HepG2 (cell line): ENCODE results near the gene ZBTB20. TPM values are rescaled to one million over a fixed set of nuclear protein-coding genes. Genes with fewer than 3 reads are reported as not detected.

Experiments
- ATAC-seq: fragments of 200-7000 bp; cut with Tn5 transposase; 3 replicates; pipeline ENCODE4 v1.9.1; 2020; ENCODE audit warnings: mild to moderate bottlenecking, moderate library complexity
- BruUV-seq: library from RNA; stranded (reverse); fragments of 400-500 nt; replicated peaks from 2 replicates; lab custom pipeline; 2021; lab: Mats Ljungman, UMichigan
- CTCF ChIA-PET: fragments of 300-600 bp; formaldehyde crosslinking; extraction: SDS; loops from one replicate; lab custom pipeline; 2021; ENCODE audit warnings: low total read pairs, inconsistent platforms, low intra/inter-chr PET ratio; lab: Yijun Ruan, JAX
- POLR2A ChIA-PET: fragments of 350-600 bp; sonication (Branson Sonifier 250); formaldehyde crosslinking; loops from one replicate; lab custom pipeline; 2020; ENCODE audit warnings: antibody characterized with exemption, inconsistent platforms; lab: Yijun Ruan, JAX
- DNase-seq: peaks from one replicate; pipeline ENCODE4 v3.0.0-alpha.2; 2015; ENCODE audit warnings: low spot score
- FAIRE-seq: peaks from 3 replicates; lab custom pipeline; 2011; peaks lifted over from hg19 to GRCh38; lab: Jason Lieb, UNC
- H2AFZ ChIP-seq: one replicate; pipeline ENCODE4 v1.6.1; 2011; ENCODE audit warnings: low read length, inconsistent platforms
- H3K27ac ChIP-seq: fragments of 300-600 bp; 3 replicates; pipeline ENCODE4 v1.8.0; 2011; ENCODE audit warnings: mixed run types, mild to moderate bottlenecking, mixed read lengths, low read length, inconsistent platforms; ENCODE audit not compliant: insufficient read depth; ENCODE audit errors: extremely low read length
- H3K27me3 ChIP-seq, 2 experiments: fragments of 200-600 bp in 1 of 2; 2 replicates in 1 of 2; 3 replicates in 1 of 2; pipeline versions ENCODE4 v1.6.0 to v1.8.0; 2011; ENCODE audit warnings: low read length in 2 of 2, mild to moderate bottlenecking in 2 of 2, moderate library complexity in 2 of 2, inconsistent platforms in 1 of 2; ENCODE audit not compliant: insufficient read depth in 2 of 2, control insufficient read depth in 1 of 2
- H3K36me3 ChIP-seq, 2 experiments: fragments of 200-600 bp in 1 of 2; replicated peaks in 1 of 2; 2 replicates in 1 of 2; 3 replicates in 1 of 2; pipeline versions ENCODE4 v1.5.1 to v1.8.0; 2011; ENCODE audit warnings: low read length in 2 of 2, inconsistent platforms in 1 of 2; ENCODE audit not compliant: insufficient read depth in 2 of 2, control insufficient read depth in 1 of 2
- H3K4me1 ChIP-seq: 2 replicates; pipeline ENCODE4 v1.5.1; 2012; ENCODE audit warnings: low read length, inconsistent platforms; ENCODE audit not compliant: insufficient read depth
- H3K4me2 ChIP-seq: 2 replicates; pipeline ENCODE4 v1.6.0; 2011; ENCODE audit warnings: low read depth, low read length, inconsistent platforms
- H3K4me3 ChIP-seq, 3 experiments: fragments of 200-600 bp in 1 of 3; sonication (generic), shearing (Covaris generic) in 1 of 3; replicated peaks in 1 of 3; 2 replicates each; pipeline ENCODE4 v1.5.1; 2011 to 2016; ENCODE audit warnings: low read length in 3 of 3, inconsistent platforms in 2 of 3, low read depth in 2 of 3, mild to moderate bottlenecking in 2 of 3, control low read depth in 1 of 3, mixed read lengths in 1 of 3; ENCODE audit not compliant: insufficient read depth in 1 of 3
- H3K79me2 ChIP-seq: one replicate; pipeline ENCODE4 v1.6.1; 2011; ENCODE audit warnings: low read length, inconsistent platforms; ENCODE audit not compliant: insufficient read depth
- H3K9ac ChIP-seq: 2 replicates; pipeline ENCODE4 v1.6.0; 2011; ENCODE audit warnings: mild to moderate bottlenecking, low read depth, low read length, inconsistent platforms; ENCODE audit not compliant: insufficient read depth
- H3K9me3 ChIP-seq: 2 replicates; pipeline ENCODE4 v1.5.1; 2012; ENCODE audit warnings: mild to moderate bottlenecking, low read length
- H4K20me1 ChIP-seq: 2 replicates; pipeline ENCODE4 v1.6.0; 2011; ENCODE audit warnings: inconsistent platforms, mild to moderate bottlenecking, low read length, moderate library complexity; ENCODE audit not compliant: insufficient read depth
- DDIT3 ChIP-seq: sonication (generic); formaldehyde crosslinking; IDR thresholded peaks from 2 replicates; pipeline ENCODE4 v1.4.0; 2020; ENCODE audit warnings: mild to moderate bottlenecking, missing genetic modification reagents
- GRHL1 ChIP-seq: sonication (generic); formaldehyde crosslinking; conservative IDR thresholded peaks from 2 replicates; pipeline ENCODE4 v1.8.0; 2022; ENCODE audit warnings: missing genetic modification reagents
- MYNN ChIP-seq: sonication (generic); formaldehyde crosslinking; IDR thresholded peaks from 2 replicates; pipeline ENCODE4 v1.4.0; 2020; ENCODE audit warnings: mild to moderate bottlenecking, low read depth, missing genetic modification reagents
- NR1H2 ChIP-seq: sonication (generic); formaldehyde crosslinking; IDR thresholded peaks from 2 replicates; pipeline ENCODE4 v1.8.1; 2022; ENCODE audit warnings: low read depth, missing genetic modification reagents, borderline replicate concordance
- NRL ChIP-seq: sonication (generic); formaldehyde crosslinking; IDR thresholded peaks from 2 replicates; pipeline ENCODE4 v1.5.0; 2020; ENCODE audit warnings: missing genetic modification reagents, mild to moderate bottlenecking, moderate library complexity, borderline replicate concordance
- PAXIP1 ChIP-seq: sonication (generic); formaldehyde crosslinking; conservative IDR thresholded peaks from 2 replicates; pipeline ENCODE4 v1.4.0; 2020; ENCODE audit warnings: mild to moderate bottlenecking, missing genetic modification reagents, moderate library complexity
- SIN3B ChIP-seq: fragments of 150-350 bp; IDR thresholded peaks from 2 replicates; pipeline ENCODE4 v1.6.1; 2014; ENCODE audit warnings: low read length
- SUZ12 ChIP-seq: fragments of 150-350 bp; IDR thresholded peaks from 2 replicates; pipeline ENCODE4 v1.6.1; 2014; ENCODE audit warnings: low read depth, low read length
- USF2 ChIP-seq, 2 experiments: sonication (generic) in 1 of 2; formaldehyde crosslinking in 1 of 2; IDR thresholded peaks; 2 replicates each; pipeline versions ENCODE4 v1.5.1 to v1.6.1; 2011 to 2020; ENCODE audit warnings: borderline replicate concordance in 1 of 2, low read depth in 1 of 2, low read length in 1 of 2, mild to moderate bottlenecking in 1 of 2, missing genetic modification reagents in 1 of 2, moderate library complexity in 1 of 2
- ZBTB42 ChIP-seq: sonication (generic); formaldehyde crosslinking; IDR thresholded peaks from 2 replicates; pipeline ENCODE4 v1.5.0; 2020; ENCODE audit warnings: mild to moderate bottlenecking, missing genetic modification reagents
- ZNF280D ChIP-seq: sonication (generic); formaldehyde crosslinking; IDR thresholded peaks from 2 replicates; pipeline ENCODE4 v1.5.1; 2020; ENCODE audit warnings: mild to moderate bottlenecking, missing genetic modification reagents
- WGBS: methylation state at CpG from one replicate; pipeline ENCODE4 v1.1.6; 2017; ENCODE audit warnings: low lambda C conversion rate; 5-methylcytosine and 5-hydroxymethylcytosine counted together
- in situ Hi-C: cut with HindIII; loops from 2 replicates; pipeline ENCODE4 v1.10.0; 2017; ENCODE audit warnings: low pct_unique_long_range_greater_than_20kb; ENCODE audit not compliant: extremely low pct_ligation_motif_present
- intact Hi-C: fragments of 100-400 bp; cut with micrococcal nuclease; formaldehyde crosslinking; loops from one replicate; pipeline ENCODE4 v1.10.0; 2022; ENCODE audit not compliant: unreplicated experiment
- polyA plus RNA-seq, 8 experiments: library from polyadenylated mRNA; depleted of rRNA in 3 of 8; stranded (reverse) in 7 of 8; unstranded in 1 of 8; fragments of >200 nt; fragmentation: Illumina TruSeq in 4 of 8; extraction: Trizol in 4 of 8; gene quantifications; 2 replicates each; pipeline versions ENCODE4 v1.2.1 to v1.2.3, GENCODE V29; 2011 to 2016; ENCODE audit warnings: low read depth in 4 of 8, missing spikeins in 1 of 8, mixed read lengths in 1 of 8; ENCODE audit not compliant: insufficient read depth in 1 of 8
- total RNA-seq, 5 experiments: library from RNA; depleted of rRNA; stranded (reverse); fragments of >200 nt; fragmentation: Illumina TruSeq; extraction: Trizol; gene quantifications; 2 replicates each; pipeline ENCODE4 v1.2.3, GENCODE V29; 2016; ENCODE audit warnings: low read depth in 1 of 5

Gene ZBTB20
- total and polyA plus RNA-seq, 2 of the 13 experiments (the other 11 are each of a cell fraction or from before 2014, with no cell fraction given): 1.9 to 8.8 TPM

GRCh38 chr3:114730397-114730796, 416.7 kb downstream of the ZBTB20 start (continued):
- TF ChIP-seq GRHL1 (CRISPR knock-in tag): no peak

- H3K79me2 ChIP-seq: no peaks in the 10 kb centered on the region
- H2AFZ ChIP-seq: no peak overlapping the region
- no peak overlapping the region for H3K4me2 ChIP-seq
- no peaks in the 10 kb centered on the region for H4K20me1 ChIP-seq
- 49% methylated on average over 1 of the region's 1 CpG for WGBS
- DNase-seq (no peak), ATAC-seq (no peak), FAIRE-seq (no peak)
- ChIA-PET POLR2A (no interaction called here), CTCF (no interaction called here)
- intact Hi-C loops (no loop called here), in situ Hi-C loops (no loop called here)
- no peak overlapping the region for H3K9ac ChIP-seq
- peaks cover 21% of the 10 kb centered on the region for H3K4me1 ChIP-seq
- no peaks in the 10 kb centered on the region for H3K27me3 ChIP-seq
- no peak overlapping the region for H3K4me3 ChIP-seq
- H3K27ac ChIP-seq: no peak overlapping the region
- H3K36me3 ChIP-seq: no peaks in the 10 kb centered on the region
- BruUV-seq: no TSS peak
- H3K9me3 ChIP-seq: no peaks in the 10 kb centered on the region
- TF ChIP-seq PAXIP1 (CRISPR knock-in tag): no peak
- TF ChIP-seq SIN3B: no peak
- TF ChIP-seq SUZ12: no peak
- no peak for TF ChIP-seq NR1H2
- TF ChIP-seq USF2 (IDR thresholded peaks at IDR 0.05; ENCODE audit: low read depth, low read length): no peak
- no peak for TF ChIP-seq USF2 (CRISPR knock-in tag; IDR thresholded peaks at IDR 0.05; ENCODE audit: borderline replicate concordance)
- TF ChIP-seq NRL (CRISPR knock-in tag): no peak
- TF ChIP-seq DDIT3 (CRISPR knock-in tag): no peak
- TF ChIP-seq ZBTB42 (CRISPR knock-in tag): no peak
- TF ChIP-seq ZNF280D (CRISPR knock-in tag): no peak
- no peak for TF ChIP-seq MYNN (CRISPR knock-in tag)
These were observed 419.7 kb downstream of the ZBTB20 start for GRCh38 chr3:114727373-114727772.
